ENCODE measurements around the gene DDHD1.

DDHD1 gene

DNA sequence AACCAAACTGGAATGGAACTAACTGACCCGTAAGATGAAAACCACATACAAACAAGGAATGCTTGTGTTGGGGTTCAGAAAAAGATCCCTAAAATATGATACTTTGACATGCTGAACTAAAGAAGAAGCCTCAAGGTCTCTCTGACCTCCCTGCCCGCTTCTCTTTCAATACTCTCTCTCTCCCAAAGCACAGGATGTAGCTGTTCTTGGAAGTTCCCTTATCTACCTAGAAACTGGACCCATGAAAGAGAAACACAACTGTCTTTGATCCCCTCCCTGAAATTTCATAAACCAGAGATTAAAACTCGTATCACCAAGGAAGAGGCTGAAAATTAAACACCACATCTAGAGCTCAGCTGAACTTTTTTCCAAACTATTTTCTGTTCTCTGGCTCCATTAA, 125.6 kb downstream of the DDHD1 start:
- no peak for DNase-seq

DNA sequence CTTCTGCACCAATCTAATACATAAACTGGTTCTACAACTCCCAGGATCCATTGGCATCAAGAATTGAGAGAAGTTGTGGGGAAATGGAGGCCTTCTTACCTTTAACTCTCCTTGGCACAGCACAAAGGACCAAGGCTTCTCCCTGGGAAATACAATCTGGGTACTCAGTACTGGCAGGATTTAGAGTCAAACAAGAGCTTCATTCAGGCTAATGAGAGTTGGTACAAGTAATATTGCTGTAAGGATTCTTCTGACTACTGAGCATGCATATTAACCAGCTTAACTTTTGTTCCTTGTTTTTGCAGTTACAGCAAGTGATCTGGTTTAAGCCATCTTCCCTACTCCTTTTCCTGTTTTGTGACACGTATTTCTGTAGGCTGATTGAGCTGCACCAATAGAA, 126.1 kb downstream of the DDHD1 start:
- DNase-seq = no peak

DNA sequence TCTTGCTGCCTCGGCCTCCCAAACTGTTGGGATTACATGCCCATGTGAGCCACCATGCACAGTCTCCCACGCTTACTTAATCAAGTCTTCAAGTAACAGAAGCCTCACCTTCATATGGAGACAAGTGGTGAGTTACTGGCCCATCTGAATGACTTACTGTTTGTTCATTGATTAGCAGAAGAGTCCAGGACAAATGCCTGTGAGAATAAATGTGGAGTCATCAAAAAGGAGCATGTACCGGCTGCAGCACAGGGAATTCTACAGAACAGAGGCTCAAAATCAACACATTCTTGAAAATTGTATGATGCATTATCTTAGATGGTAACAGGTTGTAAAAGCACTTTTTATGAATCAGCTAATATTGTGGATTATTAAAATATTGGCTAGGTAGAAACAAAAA, 129.8 kb downstream of the DDHD1 start:
- no peak for DNase-seq

DNA sequence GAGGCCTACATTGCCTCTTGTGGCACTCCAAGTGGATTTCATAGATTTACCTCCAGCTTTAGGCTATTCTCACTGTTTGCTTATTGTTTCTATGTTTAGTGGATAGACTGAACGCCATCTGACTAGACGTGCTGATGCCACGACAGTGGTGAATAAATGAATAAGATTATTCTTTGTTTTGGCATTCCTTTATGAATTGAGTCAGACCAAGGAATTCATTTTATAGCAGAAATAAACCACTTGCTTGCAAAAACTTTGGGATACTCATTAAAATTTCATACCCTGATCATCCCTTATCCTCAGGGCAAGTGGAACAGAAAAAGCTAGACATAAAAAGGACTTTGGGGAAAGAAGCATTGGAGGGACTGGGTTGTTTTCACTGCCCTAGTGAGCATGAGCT, 130.5 kb downstream of the DDHD1 start:
- DNase-seq = no peak

DNA sequence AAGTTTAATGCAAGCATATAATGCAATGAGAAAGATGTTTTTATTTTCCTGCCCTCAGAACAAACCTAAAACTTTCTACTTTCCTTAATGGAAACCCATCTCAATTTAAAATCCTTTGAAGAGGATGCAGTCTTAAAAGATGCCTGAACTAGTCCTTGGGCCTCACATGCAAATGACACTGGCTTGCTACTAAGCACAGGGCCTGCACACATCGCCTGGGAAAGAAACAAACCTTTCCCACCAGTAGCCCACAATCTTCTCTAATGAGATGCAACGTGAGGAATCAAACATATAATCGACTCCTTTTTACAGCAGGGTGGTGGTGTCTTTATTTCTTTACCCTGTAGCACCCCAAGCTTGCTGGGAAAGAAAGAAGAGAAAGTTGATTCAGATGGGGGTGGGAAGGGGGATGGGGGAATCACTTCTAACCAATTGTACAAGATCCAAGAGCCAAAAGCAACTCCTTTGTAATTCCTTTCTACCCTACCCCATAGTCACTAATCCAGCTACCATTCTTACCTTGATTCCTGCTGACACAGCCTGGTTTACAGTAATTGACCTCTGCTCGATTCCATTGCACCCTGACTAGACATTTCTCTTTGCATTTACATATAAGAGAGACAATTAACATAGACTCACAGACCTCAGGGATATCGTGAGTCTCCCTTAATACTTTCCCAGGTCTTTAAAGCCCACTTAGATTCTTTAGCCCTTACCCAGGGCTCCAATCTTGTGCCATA, 132.8 kb downstream of the DDHD1 start:
- no peak for DNase-seq

DNA sequence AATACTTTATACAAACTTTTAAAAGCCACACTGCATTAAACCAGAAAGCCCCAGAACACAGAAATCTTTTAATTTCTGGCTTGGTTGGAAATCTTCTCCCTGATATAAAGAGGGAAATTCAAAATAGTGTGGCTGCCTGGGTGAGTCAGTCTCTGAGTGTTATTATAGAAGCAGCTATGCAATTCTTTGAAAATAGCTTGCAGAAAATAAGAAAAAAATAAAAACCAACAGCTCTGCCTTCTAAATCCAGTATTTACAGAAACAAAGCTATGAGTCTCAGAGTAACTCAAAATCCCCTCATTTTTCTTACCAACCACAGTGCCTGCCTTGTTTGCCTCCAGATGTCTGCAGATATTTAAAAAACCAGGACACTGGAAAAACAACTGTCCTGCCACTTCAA, 133.7 kb downstream of the DDHD1 start:
- DNase-seq = no peak

- no peak for DNase-seq
Observed at GRCh38 chr14:53017837-53018236, 135.3 kb downstream of the DDHD1 start.

DNA sequence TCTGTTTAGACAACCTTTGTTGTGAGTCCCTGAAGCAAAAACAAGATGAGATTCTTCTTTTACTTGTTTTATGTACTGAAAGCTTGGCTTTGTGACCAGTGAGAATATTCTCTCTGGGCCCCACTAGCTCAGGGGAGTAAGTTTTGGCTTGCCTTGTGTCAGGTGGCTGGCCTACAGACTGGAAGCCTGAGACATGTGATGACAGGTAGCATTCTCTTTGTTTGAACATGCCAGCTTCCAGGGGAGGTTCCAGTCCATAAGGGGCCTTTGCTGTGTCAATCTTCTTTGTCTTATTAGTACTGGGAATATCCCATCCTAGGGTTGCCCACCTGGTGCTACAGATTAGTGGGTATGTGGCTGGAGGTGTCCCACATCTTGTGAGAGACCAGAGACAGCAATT, 136.2 kb downstream of the DDHD1 start:
- DNase-seq = no peak

DNA sequence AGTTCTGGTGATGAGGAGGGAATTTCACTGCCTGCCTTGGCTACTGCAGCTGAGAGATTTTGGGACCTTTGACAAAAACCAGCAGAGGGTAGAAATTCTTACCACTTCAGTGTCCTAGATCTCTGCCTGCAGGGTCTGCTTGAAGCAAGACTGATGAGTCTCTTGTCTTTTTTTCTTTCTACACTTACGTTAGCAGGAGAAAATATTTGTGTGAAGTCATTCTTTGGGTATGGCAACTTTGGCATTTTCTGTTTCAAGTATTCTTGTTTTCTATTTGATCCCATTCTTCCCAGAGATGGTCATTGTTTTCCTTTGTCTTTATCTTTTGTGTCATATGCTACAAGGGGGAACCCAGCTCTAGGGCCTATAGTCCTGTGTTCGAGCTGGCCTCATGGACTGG, 136.6 kb downstream of the DDHD1 start:
- DNase-seq = no peak

- no peak for DNase-seq
Observed at GRCh38 chr14:53011053-53011462, 142.1 kb downstream of the DDHD1 start.

DNA sequence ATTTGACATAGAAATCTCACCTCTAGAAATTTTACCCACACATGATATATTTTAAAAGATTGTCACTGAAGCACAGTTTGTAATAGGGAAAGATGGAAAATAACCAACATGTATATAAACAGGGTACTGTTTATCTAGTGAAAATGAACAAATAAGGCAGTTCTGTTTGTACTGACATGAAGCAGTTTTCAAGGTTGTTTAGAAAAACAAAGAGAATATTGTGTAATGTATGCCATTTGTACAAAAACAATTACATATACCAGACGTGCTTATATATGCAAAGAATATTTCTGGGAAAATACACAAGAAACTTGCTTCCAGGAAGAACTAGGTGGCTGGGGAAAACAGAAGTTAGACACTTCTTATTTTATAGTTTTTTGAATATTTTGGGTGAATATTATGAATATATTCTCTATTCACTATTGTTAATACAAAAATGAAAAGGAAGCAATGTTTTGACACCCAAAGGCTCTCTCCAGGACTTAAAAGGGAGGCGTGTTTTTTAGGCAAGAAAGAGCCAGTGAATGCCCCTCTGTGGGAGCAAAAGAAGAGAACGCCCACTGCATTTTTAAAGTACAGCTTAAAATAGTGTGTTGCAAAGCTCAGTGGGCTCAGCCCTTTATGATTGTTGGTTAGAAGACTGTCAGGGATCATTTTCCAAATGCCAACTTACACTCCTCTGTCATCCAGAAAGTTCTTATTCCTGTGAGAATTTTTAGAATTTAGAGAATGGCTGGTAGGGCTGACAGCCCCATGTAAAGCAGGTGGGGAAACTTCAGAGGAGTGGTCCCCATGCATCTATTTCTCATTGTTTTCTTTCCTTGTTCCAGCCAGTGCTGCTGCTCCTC, 142.7 kb downstream of the DDHD1 start:
- DNase-seq = no peak

- no peak for DNase-seq
Observed at GRCh38 chr14:53006931-53007562, 146.1 kb downstream of the DDHD1 start.

DNA sequence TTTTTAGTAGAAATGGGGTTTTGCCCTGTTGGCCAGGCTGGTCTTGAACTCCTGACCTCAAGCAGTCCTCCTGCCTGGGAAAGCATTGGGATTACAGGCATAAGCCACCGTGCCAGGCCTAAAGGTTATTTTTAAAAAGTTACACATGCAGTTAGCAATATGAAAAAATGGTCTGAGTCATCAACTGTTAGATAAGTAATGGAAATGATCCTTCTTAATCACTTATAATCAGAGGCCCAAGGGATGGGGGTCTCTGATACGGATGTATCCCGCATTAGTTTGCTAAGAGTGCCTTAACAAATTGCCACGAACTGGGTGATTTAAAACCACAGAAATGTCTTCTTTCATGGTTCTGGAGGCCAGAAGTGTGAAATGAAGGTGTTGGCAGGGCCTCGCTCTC, 148.1 kb downstream of the DDHD1 start:
- DNase-seq = no peak

DNA sequence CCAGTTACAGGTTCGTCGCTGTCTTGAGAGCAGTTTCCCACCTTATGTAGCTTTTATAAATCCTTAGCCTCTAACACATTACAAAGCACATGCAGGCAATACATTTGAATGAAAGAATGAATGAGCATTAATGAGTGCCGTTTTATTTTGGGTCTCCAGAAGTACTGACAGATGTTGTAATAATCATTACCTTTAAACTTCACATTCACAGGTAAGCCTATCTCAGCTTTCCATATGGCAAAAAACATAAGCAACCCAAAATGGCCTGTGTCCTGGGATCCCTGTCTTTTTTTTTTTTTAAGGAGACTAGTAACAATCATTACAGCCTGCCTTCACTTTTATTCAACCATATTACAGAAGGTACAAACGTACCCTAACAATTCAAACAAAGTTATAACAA, 149.3 kb downstream of the DDHD1 start:
- DNase-seq = no peak

- DNase-seq = no peak
Observed at GRCh38 chr14:53002576-53002975, 150.5 kb downstream of the DDHD1 start.

- DNase-seq = no peak
Observed at GRCh38 chr14:53001787-53002378, 151.2 kb downstream of the DDHD1 start.

- no peak for DNase-seq
Observed at GRCh38 chr14:52998376-52999015, 154.6 kb downstream of the DDHD1 start.

DNA sequence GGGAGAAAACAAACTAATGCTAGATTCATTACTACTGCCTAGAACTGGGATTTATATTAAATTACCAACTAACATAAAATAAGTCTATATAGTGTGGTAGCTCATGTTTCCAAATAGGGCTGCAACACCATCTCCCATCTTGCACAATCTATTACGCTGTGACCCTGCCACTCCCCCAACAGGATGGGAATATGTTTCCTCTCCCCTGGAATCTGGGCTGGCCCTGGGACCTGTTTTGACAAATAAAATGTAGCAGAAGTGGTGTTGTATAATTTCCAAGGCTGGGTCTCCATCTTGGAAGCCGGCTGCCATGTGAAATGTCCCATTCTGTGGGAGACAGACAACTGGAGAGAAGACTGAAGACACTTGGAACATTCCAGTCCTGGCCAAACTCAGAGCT, 156.6 kb downstream of the DDHD1 start:
- no peak for DNase-seq

DNA sequence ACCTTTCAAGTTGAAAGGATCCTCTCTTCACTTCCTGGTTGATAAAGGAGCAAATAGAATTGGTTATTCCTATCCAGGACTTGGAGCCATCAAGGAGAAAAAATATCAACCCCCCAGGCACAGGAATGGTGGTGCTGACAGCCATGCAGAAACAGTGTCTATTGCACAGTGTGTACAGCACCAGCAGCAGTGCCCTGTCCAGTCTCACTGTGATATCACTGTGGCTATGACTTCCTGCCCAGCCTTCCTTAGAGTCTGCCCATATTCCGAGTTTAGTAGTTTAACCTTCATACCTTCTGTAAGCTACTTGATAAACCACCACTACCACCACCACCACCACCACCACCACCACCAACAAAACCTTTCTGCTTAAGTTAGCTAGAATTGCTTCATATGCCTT, 157.1 kb downstream of the DDHD1 start:
- no peak for DNase-seq

DNA sequence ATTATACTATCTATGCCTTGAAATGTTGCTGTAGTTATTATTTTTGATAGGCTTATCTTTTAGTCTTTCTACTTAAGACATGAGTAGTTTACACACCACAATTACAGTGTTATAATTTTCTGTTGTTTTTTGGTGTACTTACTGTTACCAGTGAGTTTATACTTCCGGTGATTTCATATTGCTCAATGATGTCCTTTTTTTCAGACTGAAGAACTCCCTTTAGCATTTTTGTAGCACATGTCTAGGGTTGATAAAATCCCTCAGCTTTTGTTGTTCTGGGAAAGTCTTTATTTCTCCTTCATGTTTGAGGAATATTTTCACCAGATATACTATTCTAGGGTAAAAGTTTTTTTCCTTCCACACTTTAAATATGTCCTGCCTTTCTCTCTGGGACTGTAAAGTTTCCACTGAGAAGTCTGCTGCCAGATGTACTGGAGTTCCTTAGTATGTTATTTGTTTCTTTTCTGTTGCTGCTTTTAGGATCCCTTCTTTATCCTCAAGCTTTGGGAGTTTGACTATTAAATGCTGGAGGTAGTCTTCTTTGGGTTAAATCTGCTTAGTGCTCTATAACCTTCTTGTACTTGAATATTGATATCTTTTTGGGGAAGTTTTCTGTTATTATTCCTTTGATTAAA, 160.8 kb downstream of the DDHD1 start:
- DNase-seq = no peak

DNA sequence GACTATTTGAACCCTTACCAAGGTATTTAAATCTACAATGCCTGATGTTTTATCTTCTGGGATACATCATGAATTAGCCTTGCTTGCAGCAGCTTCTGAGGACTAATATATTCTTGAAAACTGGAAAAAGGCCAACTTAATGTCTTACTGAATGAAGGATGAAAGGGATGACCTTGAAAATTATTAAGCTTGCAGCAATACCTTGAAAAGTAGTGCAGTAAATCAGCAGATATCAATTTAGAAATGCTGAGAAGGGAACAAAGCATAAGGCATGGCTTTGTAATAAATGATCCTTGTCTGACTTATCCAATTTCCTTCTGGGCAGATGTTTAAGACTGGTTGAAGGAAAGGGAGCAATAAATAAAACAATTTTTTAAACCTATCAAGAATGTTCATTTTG, 165.0 kb downstream of the DDHD1 start:
- DNase-seq = no peak

- DNase-seq = peak; percentile 57
Observed at GRCh38 chr14:52987514-52987913, 165.6 kb downstream of the DDHD1 start.

DNA sequence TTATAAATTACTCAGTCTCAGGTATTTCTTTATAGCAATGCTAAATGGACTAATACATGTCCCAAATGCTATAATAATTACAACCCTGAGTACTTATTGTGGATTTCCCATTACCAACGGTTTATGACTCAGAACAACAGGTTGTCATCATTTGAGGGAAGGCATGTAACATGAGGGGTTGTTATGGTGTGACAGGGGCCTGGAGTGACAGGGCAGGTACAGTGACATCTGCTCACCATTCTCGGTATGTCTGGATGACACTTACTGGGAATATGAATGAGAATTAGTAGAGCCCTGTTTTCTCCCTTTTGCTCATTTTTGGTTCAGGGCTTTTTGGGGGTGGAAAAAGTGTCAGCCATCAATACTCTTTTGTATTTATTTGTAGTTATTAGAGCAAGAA, 166.1 kb downstream of the DDHD1 start:
- DNase-seq = no peak

Data from NCI-H345 (cell line).